K562 (cell line): Measurements from ENCODE around the gene CARD18. TPM values are rescaled to one million over a fixed set of nuclear protein-coding genes. Genes with fewer than 3 reads are reported as not detected.

Experiments used
- ATAC-seq: fragments of 200-7000 bp; cut with Tn5 transposase; 3 replicates; pipeline ENCODE4 v1.9.1; 2020; ENCODE audit warnings: moderate library complexity
- BruUV-seq: library from RNA; stranded (reverse); fragments of 400-500 nt; replicated peaks from 2 replicates; lab custom pipeline; 2021; lab: Mats Ljungman, UMichigan
- CTCF ChIA-PET: fragments of 300-600 bp; formaldehyde crosslinking; extraction: SDS; loops from one replicate; lab custom pipeline; 2021; ENCODE audit warnings: low intra/inter-chr PET ratio; lab: Yijun Ruan, JAX
- POLR2A ChIA-PET: fragments of 300-600, 350-650 bp; sonication (Branson Sonifier 250); formaldehyde crosslinking; extraction: SDS; loops from one replicate; lab custom pipeline; 2021; ENCODE audit warnings: antibody characterized with exemption, inconsistent platforms; lab: Yijun Ruan, JAX
- DNase-seq, 4 experiments: peaks; one replicate each; pipeline versions ENCODE4 v3.0.0 to v3.0.0-alpha.2; 2011 to 2018; ENCODE audit warnings: low spot score in 3 of 4, mixed read lengths in 3 of 4; ENCODE audit errors: extremely low read depth in 1 of 4
- FAIRE-seq: peaks from 2 replicates; lab custom pipeline; 2011; peaks lifted over from hg19 to GRCh38; lab: Jason Lieb, UNC
- H2AFZ ChIP-seq: 2 replicates; pipeline ENCODE4 v1.6.0; 2011; ENCODE audit warnings: low read depth, low read length, control low read depth, inconsistent platforms
- H3K27ac ChIP-seq: fragments of 200-600 bp; 3 replicates; pipeline ENCODE4 v1.8.0; 2011; ENCODE audit warnings: low read depth, mild to moderate bottlenecking, control low read depth, inconsistent platforms, low read length, moderate library complexity, mixed read lengths; ENCODE audit errors: extremely low read depth
- H3K27me3 ChIP-seq, 2 experiments: fragments of 300-600 bp in 1 of 2; 2 replicates in 1 of 2; 3 replicates in 1 of 2; pipeline versions ENCODE4 v1.6.0 to v1.8.0; 2011; ENCODE audit warnings: inconsistent platforms in 2 of 2, low read length in 2 of 2, mild to moderate bottlenecking in 1 of 2, mixed read lengths in 1 of 2, moderate library complexity in 1 of 2; ENCODE audit not compliant: control insufficient read depth in 2 of 2, insufficient read depth in 2 of 2
- H3K36me3 ChIP-seq: fragments of 300-600 bp; 3 replicates; pipeline ENCODE4 v1.8.0; 2011; ENCODE audit warnings: mild to moderate bottlenecking, low read length, inconsistent platforms; ENCODE audit not compliant: control insufficient read depth, insufficient read depth
- H3K4me1 ChIP-seq, 2 experiments: fragments of 200-600 bp in 1 of 2; replicated peaks in 1 of 2; 2 replicates in 1 of 2; 3 replicates in 1 of 2; pipeline versions ENCODE4 v1.5.1 to v1.8.0; 2011; ENCODE audit warnings: inconsistent platforms in 2 of 2, low read length in 2 of 2, mild to moderate bottlenecking in 1 of 2, mixed read lengths in 1 of 2, moderate library complexity in 1 of 2; ENCODE audit not compliant: control insufficient read depth in 2 of 2, insufficient read depth in 2 of 2
- H3K4me2 ChIP-seq: 2 replicates; pipeline ENCODE4 v1.6.1; 2011; ENCODE audit warnings: low read length, control low read depth, inconsistent platforms, mixed read lengths; ENCODE audit not compliant: insufficient read depth
- H3K4me3 ChIP-seq: fragments of 200-600 bp; sonication (generic), shearing (Covaris generic); 2 replicates; pipeline ENCODE4 v1.5.1; 2016; ENCODE audit warnings: control low read depth, inconsistent platforms
- H3K79me2 ChIP-seq: fragments of 200-600 bp; 3 replicates; pipeline ENCODE4 v1.8.0; 2011; ENCODE audit warnings: low read length, inconsistent platforms; ENCODE audit not compliant: control insufficient read depth, insufficient read depth
- H3K9ac ChIP-seq, 2 experiments: 2 replicates each; pipeline versions ENCODE4 v1.6.0 to v1.6.1; 2011; ENCODE audit warnings: low read depth in 2 of 2, low read length in 2 of 2, control low read depth in 1 of 2, inconsistent platforms in 1 of 2, mild to moderate bottlenecking in 1 of 2, mixed read lengths in 1 of 2; ENCODE audit not compliant: insufficient read depth in 1 of 2
- H3K9me1 ChIP-seq: one replicate; pipeline ENCODE4 v1.6.0; 2011; ENCODE audit warnings: inconsistent platforms, mild to moderate bottlenecking, low read length, moderate library complexity; ENCODE audit not compliant: control insufficient read depth, insufficient read depth
- H3K9me3 ChIP-seq: replicated peaks from 2 replicates; pipeline ENCODE4 v1.5.1; 2011; ENCODE audit warnings: low read depth, low read length, inconsistent platforms; ENCODE audit not compliant: control insufficient read depth, insufficient read depth
- H4K20me1 ChIP-seq: replicated peaks from 2 replicates; pipeline ENCODE4 v1.6.1; 2011; ENCODE audit warnings: low read length, inconsistent platforms, mixed read lengths; ENCODE audit not compliant: control insufficient read depth, insufficient read depth
- CREB3 ChIP-seq: fragments of 450-650 bp; conservative IDR thresholded peaks from 2 replicates; pipeline ENCODE4 v1.6.1; 2016; ENCODE audit warnings: missing genetic modification characterization, low read depth, mild to moderate bottlenecking, missing compliant biosample characterization, moderate library complexity
- EZH2 ChIP-seq: IDR thresholded peaks from 2 replicates; pipeline ENCODE4 v1.6.1; 2012; ENCODE audit warnings: low read depth, mild to moderate bottlenecking, inconsistent platforms, low read length, borderline replicate concordance
- LEF1 ChIP-seq: fragments of 450-650 bp; IDR thresholded peaks from 2 replicates; pipeline ENCODE4 v1.6.1; 2016; ENCODE audit warnings: mild to moderate bottlenecking
- MED1 ChIP-seq: sonication (generic); formaldehyde crosslinking; IDR thresholded peaks from 2 replicates; pipeline ENCODE4 v1.8.1; 2023; ENCODE audit warnings: missing genetic modification reagents, borderline replicate concordance
- NBN ChIP-seq: fragments of 450-650 bp; IDR thresholded peaks from 2 replicates; pipeline ENCODE4 v1.6.1; 2016; ENCODE audit warnings: low read depth, mild to moderate bottlenecking
- NELFE ChIP-seq: IDR thresholded peaks from 2 replicates; pipeline ENCODE4 v1.6.1; 2011; ENCODE audit warnings: mild to moderate bottlenecking; ENCODE audit not compliant: insufficient read depth, insufficient read length
- NR4A1 ChIP-seq, 2 experiments: fragments of 250-450 bp in 1 of 2; fragments of 450-650 bp in 1 of 2; sonication (Bioruptor Pico) in 1 of 2; IDR thresholded peaks; 2 replicates each; pipeline versions ENCODE4 v1.4.0 to v1.6.1; 2016 to 2020; ENCODE audit warnings: mild to moderate bottlenecking in 2 of 2, missing compliant biosample characterization in 1 of 2, missing genetic modification characterization in 1 of 2, moderate library complexity in 1 of 2
- ZBTB43 ChIP-seq: sonication (generic); formaldehyde crosslinking; IDR thresholded peaks from 2 replicates; pipeline ENCODE4 v1.8.0; 2023; ENCODE audit warnings: mild to moderate bottlenecking, missing genetic modification reagents
- ZNF143 ChIP-seq: sonication (generic); formaldehyde crosslinking; IDR thresholded peaks from 2 replicates; pipeline ENCODE4 v1.9.0; 2022; ENCODE audit warnings: mild to moderate bottlenecking, missing genetic modification reagents
- ZNF586 ChIP-seq: fragments of 450-650 bp; formaldehyde crosslinking; conservative IDR thresholded peaks from 2 replicates; pipeline ENCODE4 v1.4.0; 2020; ENCODE audit warnings: mild to moderate bottlenecking, moderate library complexity
- WGBS: fragments of 100-300 bp; shearing (Covaris generic); methylation state at CpG from one replicate; pipeline ENCODE4 v1.1.6; 2016; ENCODE audit warnings: low coverage, mixed read lengths; ENCODE audit not compliant: insufficient coverage; ENCODE audit errors: missing lambda C conversion rate; 5-methylcytosine and 5-hydroxymethylcytosine counted together
- in situ Hi-C: fragments of 300-500 bp; cut with MboI; formaldehyde crosslinking; loops from 4 replicates; pipeline ENCODE4 v1.15.0; 2018; ENCODE audit warnings: inconsistent platforms, mixed read lengths
- intact Hi-C: fragments of 100-400 bp; cut with micrococcal nuclease; formaldehyde crosslinking; loops from 2 replicates; pipeline ENCODE4 v1.14.2; 2022
- polyA plus RNA-seq, 8 experiments: library from polyadenylated mRNA; depleted of rRNA in 4 of 8; stranded (reverse) in 5 of 8; unstranded in 3 of 8; fragments of >200 nt; fragmentation: Nextera tagmentation in 2 of 8; fragmentation: Illumina TruSeq in 1 of 8; extraction: Ambion mirVana in 2 of 8; extraction: Trizol in 1 of 8; gene quantifications; 2 replicates each; pipeline versions ENCODE4 v1.2.1 to v1.2.3, GENCODE V29; 2011 to 2014; ENCODE audit warnings: inconsistent platforms in 1 of 8, missing spikeins in 1 of 8
- total RNA-seq, 7 experiments: library from RNA; depleted of rRNA in 6 of 7; stranded (reverse); fragments of >200 nt in 6 of 7; fragmentation: Illumina TruSeq in 2 of 7; extraction: Trizol in 2 of 7; gene quantifications; 2 replicates each; pipeline versions ENCODE4 v1.2.1 to v1.2.3, GENCODE V29; 2011 to 2021; ENCODE audit warnings: low replicate concordance in 1 of 7
- TF ChIP-seq, protein P1 (sequence below): fragments of 450-650 bp; IDR thresholded peaks from one replicate; pipeline ENCODE4 v1.6.1; 2018; ENCODE audit warnings: mild to moderate bottlenecking, moderate library complexity; ENCODE audit not compliant: partially characterized antibody

Gene CARD18
- total and polyA plus RNA-seq, 9 of the 15 experiments (the other 6 are each of a cell fraction or from before 2014, with no cell fraction given): 1.5 to 4.7 (median 2.9) TPM

GRCh38 chr11:105130189-105130813, 9.3 kb downstream of the CARD18 start:
- intact Hi-C loops (no loop called here), in situ Hi-C loops (no loop called here)
- 0% methylated on average over 3 of the region's 3 CpGs for WGBS
- DNase-seq: no peak
- Histone ChIP-seq H3K9me3 (no peaks in the 10 kb centered on the region), H3K4me3 (no peak overlapping the region), H2AFZ (no peak overlapping the region), H3K27me3 (no peaks in the 10 kb centered on the region), H3K27ac (no peak overlapping the region), H3K36me3 (no peaks in the 10 kb centered on the region), H3K9me1 (no peaks in the 10 kb centered on the region), H3K79me2 (no peaks in the 10 kb centered on the region), H3K4me1 (no peaks in the 10 kb centered on the region), H3K4me2 (no peak overlapping the region), H4K20me1 (no peaks in the 10 kb centered on the region), H3K9ac (no peak overlapping the region)
- no peak for ATAC-seq
- BruUV-seq: no TSS peak
- ChIA-PET CTCF (no interaction called here), POLR2A (no interaction called here)
- FAIRE-seq: no peak
- TF ChIP-seq NELFE (no peak), ZNF586 (CRISPR knock-in tag) (no peak), ZNF143 (no peak), ZBTB43 (no peak), LEF1 (no peak), MED1 (no peak), NBN (no peak), CREB3 (tag) (no peak), EZH2 (no peak), NR4A1 (CRISPR knock-in tag; IDR thresholded peaks at IDR 0.05) (no peak), NR4A1 (tag; IDR thresholded peaks at IDR 0.05) (no peak)
- TF ChIP-seq, protein P1, sequence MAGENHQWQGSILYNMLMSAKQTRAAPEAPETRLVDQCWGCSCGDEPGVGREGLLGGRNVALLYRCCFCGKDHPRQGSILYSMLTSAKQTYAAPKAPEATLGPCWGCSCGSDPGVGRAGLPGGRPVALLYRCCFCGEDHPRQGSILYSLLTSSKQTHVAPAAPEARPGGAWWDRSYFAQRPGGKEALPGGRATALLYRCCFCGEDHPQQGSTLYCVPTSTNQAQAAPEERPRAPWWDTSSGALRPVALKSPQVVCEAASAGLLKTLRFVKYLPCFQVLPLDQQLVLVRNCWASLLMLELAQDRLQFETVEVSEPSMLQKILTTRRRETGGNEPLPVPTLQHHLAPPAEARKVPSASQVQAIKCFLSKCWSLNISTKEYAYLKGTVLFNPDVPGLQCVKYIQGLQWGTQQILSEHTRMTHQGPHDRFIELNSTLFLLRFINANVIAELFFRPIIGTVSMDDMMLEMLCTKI: no peak
- TF ChIP-seq, all 486 proteins: peak for 0
